Right lobe of liver (tissue), 6 donors: ENCODE data around the gene UBE2S. TPM values are rescaled to one million over a fixed set of nuclear protein-coding genes. Genes with fewer than 3 reads are reported as not detected.

Experiments
- ATAC-seq, 4 donors: fragments of 200-7000 bp; cut with Tn5 transposase; one replicate each; pipeline ENCODE4 v1.9.1; 2020; ENCODE audit warnings: mild to moderate bottlenecking in 4 of 4, moderate library complexity in 4 of 4
- DNase-seq, 3 donors: peaks; one replicate each; pipeline ENCODE4 v3.0.0-alpha.2; 2020
- H3K27ac ChIP-seq, 3 donors: fragments of 200-600 bp; one replicate each; pipeline ENCODE4 v1.8.0; 2022
- H3K27me3 ChIP-seq, 2 donors: fragments of 200-600 bp; one replicate each; pipeline ENCODE4 v1.8.0; 2022
- H3K36me3 ChIP-seq, 4 donors: fragments of 200-600 bp; sonication (generic) in 1 of 4; one replicate each; pipeline versions ENCODE4 v1.5.1 to v1.8.0; 2017 to 2022; ENCODE audit warnings: control low read depth in 1 of 4
- H3K4me1 ChIP-seq, 4 donors: fragments of 200-600 bp; sonication (generic) in 1 of 4; one replicate each; pipeline versions ENCODE4 v1.5.1 to v1.8.0; 2017 to 2022; ENCODE audit warnings: control low read depth in 1 of 4
- H3K4me3 ChIP-seq, 3 donors: fragments of 200-600 bp; one replicate each; pipeline ENCODE4 v1.8.0; 2022
- H3K9me3 ChIP-seq, 4 donors: fragments of 200-600 bp; sonication (generic) in 1 of 4; one replicate each; pipeline versions ENCODE4 v1.5.1 to v1.8.0; 2017 to 2022; ENCODE audit warnings: control low read depth in 1 of 4
- CTCF ChIP-seq, 4 donors: fragments of 200-600 bp in 3 of 4; fragments of 450-650 bp in 1 of 4; IDR thresholded peaks; one replicate each; pipeline versions ENCODE4 v1.5.1 to v1.8.0; 2016 to 2022; ENCODE audit warnings: antibody characterized with exemption in 4 of 4, mild to moderate bottlenecking in 2 of 4
- POLR2A ChIP-seq: fragments of 450-650 bp; IDR thresholded peaks from one replicate; pipeline ENCODE4 v1.6.1; 2017; ENCODE audit warnings: antibody characterized with exemption, mild to moderate bottlenecking
- WGBS: methylation state at CpG from one replicate; pipeline ENCODE4 v1.1.6; 2018; ENCODE audit warnings: low coverage, low lambda C conversion rate; ENCODE audit not compliant: insufficient coverage; ENCODE audit errors: missing lambda C conversion rate; 5-methylcytosine and 5-hydroxymethylcytosine counted together
- intact Hi-C, 2 donors: fragments of 100-400 bp; cut with DNase I; formaldehyde crosslinking; loops; one replicate each; pipeline versions ENCODE4 v1.11.2 to v1.14.1; 2022
- total RNA-seq, 6 experiments: library from RNA; depleted of rRNA in 2 of 6; stranded (reverse); fragments of >200 nt in 2 of 6; fragmentation: NEBNext Ultra II Directional in 3 of 6; extraction: Animal tissue kit (Norgen Biotek cat#: 25700) in 3 of 6; gene quantifications; one replicate each; pipeline versions ENCODE4 v1.1.0 to v1.2.4, GENCODE V29; 2016 to 2023
- donor health status: DM: no; HTN: yes; CAD: no.
- donor health status: DM: no; HTN: no; CAD: no.
- donor health status: DM: no; HTN: no; CAD: no.
- donor health status: DM: no; HTN: yes; CAD: no.
- donor health status: DM: no; HTN: yes; CAD: no.

The UBE2S gene
- total RNA-seq, 6 experiments from 2014 or later = 4.3 to 16.4 (median 9.1) TPM

- intact Hi-C loops = no loop called here
- ATAC-seq (peak; percentile 85 to 88 (median 86)), DNase-seq (peak; percentile 97 to 98 (median 98))
- Histone ChIP-seq H3K4me3 (peak within 1 kb of the TSS; percentile 89 to 96 (median 89)), H3K27me3 (no peaks in the 10 kb centered on the region), H3K9me3 (no peaks in the 10 kb centered on the region), H3K27ac (peak within 1 kb of the TSS; percentile 89 to 92 (median 90)), H3K4me1 (peaks cover 0 to 34% (median 15%) of the 10 kb centered on the region in 4 donors), H3K36me3 (peaks cover 0 to 28% (median 11%) of the 10 kb centered on the region in 4 donors)
- TF ChIP-seq CTCF (IDR thresholded peaks at IDR 0.05) = no peak
- TF ChIP-seq POLR2A = peak; percentile 98
- 0% methylated on average over 27 of the region's 68 CpGs for WGBS
Observed at GRCh38 chr19:55385724-55386492, 21.7 kb downstream of the UBE2S start, which contains the start of gene RPL28. Gene RPL28, plus strand, starts transcription at chr19:55385932. Its CDS starts 426 bp downstream, at chr19:55386358.

- Histone ChIP-seq H3K36me3 (peaks cover 0 to 28% (median 11%) of the 10 kb centered on the region in 4 donors), H3K27ac (peak overlapping the region; percentile 89 to 92 (median 90)), H3K4me3 (peak overlapping the region; percentile 89 to 96 (median 89)), H3K27me3 (no peaks in the 10 kb centered on the region), H3K4me1 (peaks cover 0 to 34% (median 15%) of the 10 kb centered on the region in 4 donors), H3K9me3 (no peaks in the 10 kb centered on the region)
- intact Hi-C loops = no loop called here
- under 1% methylated on average over 24 of the region's 34 CpGs for WGBS
- peak; percentile 95 to 97 (median 97) for DNase-seq
- peak; percentile 81 to 83 (median 82) for ATAC-seq
- TF ChIP-seq POLR2A = no peak
Observed at GRCh38 chr19:55384920-55385723, 22.5 kb downstream of the UBE2S start.

DNA sequence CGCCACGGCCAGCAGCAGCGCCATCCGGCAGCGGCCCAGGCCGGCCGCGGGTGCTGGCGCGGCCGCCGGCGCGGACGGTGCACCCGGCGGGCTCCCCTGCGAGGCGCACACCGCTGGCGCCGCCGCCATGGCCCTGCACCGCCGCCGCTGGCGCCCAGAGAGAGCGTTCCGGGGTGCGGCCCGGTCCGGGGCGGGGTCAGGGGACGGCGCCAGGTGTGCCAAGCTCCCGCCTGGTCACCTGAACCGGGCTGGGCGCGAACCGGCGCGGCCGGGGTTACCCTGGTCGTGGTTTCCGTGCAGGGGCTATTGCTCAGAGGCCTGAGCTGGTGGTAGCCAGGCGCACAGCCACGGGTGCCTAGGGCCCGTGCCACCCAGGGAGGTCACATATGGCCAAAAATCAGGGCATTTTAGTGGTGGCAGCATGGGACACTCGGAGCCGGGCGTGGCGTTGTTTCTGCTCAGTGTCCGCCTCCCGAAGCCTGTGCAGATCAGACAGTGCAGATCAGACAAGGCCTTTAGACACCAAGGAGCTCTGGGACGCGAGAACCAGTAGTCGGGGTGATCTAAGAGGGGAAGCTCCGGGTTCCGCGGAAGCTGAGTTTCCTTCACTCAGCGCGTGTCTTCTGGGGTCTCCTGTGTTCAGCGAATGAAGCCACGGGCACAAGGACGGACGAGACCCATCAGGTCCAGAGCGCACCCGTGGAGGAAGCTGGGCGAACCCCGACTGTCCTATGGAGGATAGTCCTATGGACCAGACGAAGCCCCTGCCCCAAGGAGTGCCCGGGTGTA is 23.3 kb downstream of the UBE2S start, which contains the start of gene TMEM238:
Gene TMEM238 (minus strand): TSS at position 162 of the 789 bp plus-strand sequence. CDS start 33 bp downstream, at position 129.
- WGBS = 6% methylated on average over 14 of the region's 72 CpGs
- Histone ChIP-seq H3K4me1 (peaks cover 0 to 34% (median 15%) of the 10 kb centered on the region in 4 donors), H3K27ac (peak within 1 kb of the TSS; percentile 89 to 92 (median 90)), H3K36me3 (peaks cover 0 to 27% (median 11%) of the 10 kb centered on the region in 4 donors), H3K27me3 (no peaks in the 10 kb centered on the region), H3K9me3 (no peaks in the 10 kb centered on the region), H3K4me3 (peak within 1 kb of the TSS; percentile 89 to 96 (median 89))
- TF ChIP-seq CTCF (IDR thresholded peaks at IDR 0.05) (peak in 1 of 4 donors; percentile 14), POLR2A (peak; percentile 43)
- intact Hi-C loops = no loop called here
- DNase-seq (peak; percentile 76 to 85 (median 81)), ATAC-seq (peak; percentile 27 to 60 (median 40))

- intact Hi-C loops = no loop called here
- DNase-seq = peak; percentile 55 to 71 (median 60)
- TF ChIP-seq CTCF (IDR thresholded peaks at IDR 0.05) (peak; percentile 13 to 45 (median 21)), POLR2A (peak; percentile 55)
- Histone ChIP-seq H3K4me1 (peaks cover 0 to 34% (median 15%) of the 10 kb centered on the region in 4 donors), H3K4me3 (peak overlapping the region; percentile 89 to 96 (median 89)), H3K27me3 (no peaks in the 10 kb centered on the region), H3K27ac (peak overlapping the region in 1 of 3 donors; percentile 92), H3K36me3 (peaks cover 0 to 19% (median 11%) of the 10 kb centered on the region in 4 donors), H3K9me3 (no peaks in the 10 kb centered on the region)
- ATAC-seq = peak; percentile 1 to 17 (median 8)
- WGBS = 3% methylated on average over 15 of the region's 88 CpGs
Observed at GRCh38 chr19:55383279-55384130, 24.1 kb downstream of the UBE2S start.
